ENCODE measurements around the gene RIOK1.
A peak's percentile ranks its signal among the peaks of the same experiment; 100 is the strongest.

RIOK1 gene

GRCh38 chr6:7409740-7410139, 20.1 kb downstream of the RIOK1 start:
- no peak for DNase-seq (ENCODE audit: low spot score)

GRCh38 chr6:7410851-7411250, 21.2 kb downstream of the RIOK1 start:
- no peak for DNase-seq (ENCODE audit: low spot score)

GRCh38 chr6:7411328-7411727, 21.7 kb downstream of the RIOK1 start:
- DNase-seq (ENCODE audit: low spot score) = no peak

GRCh38 chr6:7413151-7413823, 23.7 kb downstream of the RIOK1 start:
- DNase-seq (ENCODE audit: low spot score) = no peak

GRCh38 chr6:7414811-7415210, 25.2 kb downstream of the RIOK1 start:
- no peak for DNase-seq (ENCODE audit: low spot score)

GRCh38 chr6:7417684-7418083, 28.1 kb downstream of the RIOK1 start:
- no peak for DNase-seq (ENCODE audit: low spot score)

- DNase-seq (ENCODE audit: low spot score) = no peak
Observed at GRCh38 chr6:7418238-7418905, 28.8 kb downstream of the RIOK1 start.

GRCh38 chr6:7419065-7419464, 29.5 kb downstream of the RIOK1 start:
- no peak for DNase-seq (ENCODE audit: low spot score)

GRCh38 chr6:7421066-7421465, 31.5 kb downstream of the RIOK1 start:
- DNase-seq (ENCODE audit: low spot score) = no peak

- no peak for DNase-seq (ENCODE audit: low spot score)
Observed at GRCh38 chr6:7424058-7424457, 34.5 kb downstream of the RIOK1 start.

- DNase-seq (ENCODE audit: low spot score) = peak; percentile 22
Observed at GRCh38 chr6:7424967-7425807, 35.6 kb downstream of the RIOK1 start.

- DNase-seq (ENCODE audit: low spot score) = no peak
Observed at GRCh38 chr6:7425808-7426190, 36.2 kb downstream of the RIOK1 start.

- DNase-seq (ENCODE audit: low spot score) = no peak
Observed at GRCh38 chr6:7426447-7427169, 37.0 kb downstream of the RIOK1 start.

- DNase-seq (ENCODE audit: low spot score) = no peak
Observed at GRCh38 chr6:7431313-7431673, 41.7 kb downstream of the RIOK1 start.

- no peak for DNase-seq (ENCODE audit: low spot score)
Observed at GRCh38 chr6:7431674-7432390, 42.2 kb downstream of the RIOK1 start.

- DNase-seq (ENCODE audit: low spot score) = no peak
Observed at GRCh38 chr6:7432391-7433120, 42.9 kb downstream of the RIOK1 start.

- no peak for DNase-seq (ENCODE audit: low spot score)
Observed at GRCh38 chr6:7433121-7433617, 43.6 kb downstream of the RIOK1 start.

- no peak for DNase-seq (ENCODE audit: low spot score)
Observed at GRCh38 chr6:7434672-7435071, 45.1 kb downstream of the RIOK1 start.

- DNase-seq (ENCODE audit: low spot score) = no peak
Observed at GRCh38 chr6:7438011-7438410, 48.4 kb downstream of the RIOK1 start.

GRCh38 chr6:7439228-7439627, 49.6 kb downstream of the RIOK1 start:
- no peak for DNase-seq (ENCODE audit: low spot score)

- no peak for DNase-seq (ENCODE audit: low spot score)
Observed at GRCh38 chr6:7440476-7440875, 50.9 kb downstream of the RIOK1 start.
